WTC11 (cell line): ENCODE measurements around the gene AFF3.

ENCODE experiments used
- FOXK1 ChIP-seq: sonication (generic); formaldehyde crosslinking; IDR thresholded peaks from 2 replicates; pipeline ENCODE4 v1.8.0; 2022; ENCODE audit warnings: mild to moderate bottlenecking, moderate library complexity, missing genetic modification reagents
- RELA ChIP-seq: sonication (generic); formaldehyde crosslinking; IDR thresholded peaks from 2 replicates; pipeline ENCODE4 v1.8.1; 2022; ENCODE audit warnings: missing genetic modification reagents, mild to moderate bottlenecking, borderline replicate concordance
- ZNF121 ChIP-seq: sonication (generic); formaldehyde crosslinking; IDR thresholded peaks from 2 replicates; pipeline ENCODE4 v1.8.0; 2023; ENCODE audit warnings: missing genetic modification reagents
- TF ChIP-seq, protein P1 (sequence below): fragments of 200-600 bp; IDR thresholded peaks from 2 replicates; pipeline ENCODE4 v1.8.0; 2022; ENCODE audit warnings: antibody characterized with exemption
- TF ChIP-seq, protein P2 (sequence below): sonication (generic); formaldehyde crosslinking; IDR thresholded peaks from 2 replicates; pipeline ENCODE4 v1.8.0; 2022; ENCODE audit warnings: mild to moderate bottlenecking, missing genetic modification reagents
- TF ChIP-seq, protein P3 (sequence below): sonication (generic); formaldehyde crosslinking; IDR thresholded peaks from 2 replicates; pipeline ENCODE4 v1.8.1; 2022; ENCODE audit warnings: mild to moderate bottlenecking, missing genetic modification reagents, moderate library complexity, borderline replicate concordance
- TF ChIP-seq, protein P4 (sequence below): sonication (generic); formaldehyde crosslinking; conservative IDR thresholded peaks from 2 replicates; pipeline ENCODE4 v1.8.1; 2023; ENCODE audit warnings: mild to moderate bottlenecking, low read depth, missing genetic modification reagents, moderate library complexity

DNA sequence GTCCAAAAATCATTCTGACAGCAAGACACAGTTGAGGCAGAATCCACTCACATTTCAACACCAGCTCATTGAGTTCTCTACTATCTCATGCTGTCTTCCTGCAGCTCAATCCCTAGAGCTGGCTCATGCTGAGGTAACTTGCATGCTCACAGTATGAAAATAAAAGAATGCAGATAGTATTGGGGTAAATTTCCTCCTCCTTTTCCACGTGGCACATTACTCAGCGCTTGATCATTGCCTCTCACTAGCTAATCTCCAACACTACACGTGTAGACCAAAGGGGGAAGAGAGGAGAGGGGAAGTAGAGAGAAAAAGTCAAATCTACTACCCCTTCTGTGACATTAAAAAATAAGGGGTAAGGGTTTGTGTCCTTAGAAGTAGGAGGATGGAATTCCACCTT lies 300.6 kb downstream of the AFF3 start:
- TF ChIP-seq, protein P1, sequence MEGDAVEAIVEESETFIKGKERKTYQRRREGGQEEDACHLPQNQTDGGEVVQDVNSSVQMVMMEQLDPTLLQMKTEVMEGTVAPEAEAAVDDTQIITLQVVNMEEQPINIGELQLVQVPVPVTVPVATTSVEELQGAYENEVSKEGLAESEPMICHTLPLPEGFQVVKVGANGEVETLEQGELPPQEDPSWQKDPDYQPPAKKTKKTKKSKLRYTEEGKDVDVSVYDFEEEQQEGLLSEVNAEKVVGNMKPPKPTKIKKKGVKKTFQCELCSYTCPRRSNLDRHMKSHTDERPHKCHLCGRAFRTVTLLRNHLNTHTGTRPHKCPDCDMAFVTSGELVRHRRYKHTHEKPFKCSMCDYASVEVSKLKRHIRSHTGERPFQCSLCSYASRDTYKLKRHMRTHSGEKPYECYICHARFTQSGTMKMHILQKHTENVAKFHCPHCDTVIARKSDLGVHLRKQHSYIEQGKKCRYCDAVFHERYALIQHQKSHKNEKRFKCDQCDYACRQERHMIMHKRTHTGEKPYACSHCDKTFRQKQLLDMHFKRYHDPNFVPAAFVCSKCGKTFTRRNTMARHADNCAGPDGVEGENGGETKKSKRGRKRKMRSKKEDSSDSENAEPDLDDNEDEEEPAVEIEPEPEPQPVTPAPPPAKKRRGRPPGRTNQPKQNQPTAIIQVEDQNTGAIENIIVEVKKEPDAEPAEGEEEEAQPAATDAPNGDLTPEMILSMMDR: no peak
- TF ChIP-seq ZNF121 (CRISPR knock-in tag): no peak
- TF ChIP-seq, protein P2, sequence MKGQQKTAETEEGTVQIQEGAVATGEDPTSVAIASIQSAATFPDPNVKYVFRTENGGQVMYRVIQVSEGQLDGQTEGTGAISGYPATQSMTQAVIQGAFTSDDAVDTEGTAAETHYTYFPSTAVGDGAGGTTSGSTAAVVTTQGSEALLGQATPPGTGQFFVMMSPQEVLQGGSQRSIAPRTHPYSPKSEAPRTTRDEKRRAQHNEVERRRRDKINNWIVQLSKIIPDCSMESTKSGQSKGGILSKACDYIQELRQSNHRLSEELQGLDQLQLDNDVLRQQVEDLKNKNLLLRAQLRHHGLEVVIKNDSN: no peak
- no peak for TF ChIP-seq FOXK1 (CRISPR knock-in tag)
- no peak for TF ChIP-seq RELA (CRISPR knock-in tag)
- TF ChIP-seq, protein P3, sequence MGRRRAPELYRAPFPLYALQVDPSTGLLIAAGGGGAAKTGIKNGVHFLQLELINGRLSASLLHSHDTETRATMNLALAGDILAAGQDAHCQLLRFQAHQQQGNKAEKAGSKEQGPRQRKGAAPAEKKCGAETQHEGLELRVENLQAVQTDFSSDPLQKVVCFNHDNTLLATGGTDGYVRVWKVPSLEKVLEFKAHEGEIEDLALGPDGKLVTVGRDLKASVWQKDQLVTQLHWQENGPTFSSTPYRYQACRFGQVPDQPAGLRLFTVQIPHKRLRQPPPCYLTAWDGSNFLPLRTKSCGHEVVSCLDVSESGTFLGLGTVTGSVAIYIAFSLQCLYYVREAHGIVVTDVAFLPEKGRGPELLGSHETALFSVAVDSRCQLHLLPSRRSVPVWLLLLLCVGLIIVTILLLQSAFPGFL: no peak
- TF ChIP-seq, protein P4, sequence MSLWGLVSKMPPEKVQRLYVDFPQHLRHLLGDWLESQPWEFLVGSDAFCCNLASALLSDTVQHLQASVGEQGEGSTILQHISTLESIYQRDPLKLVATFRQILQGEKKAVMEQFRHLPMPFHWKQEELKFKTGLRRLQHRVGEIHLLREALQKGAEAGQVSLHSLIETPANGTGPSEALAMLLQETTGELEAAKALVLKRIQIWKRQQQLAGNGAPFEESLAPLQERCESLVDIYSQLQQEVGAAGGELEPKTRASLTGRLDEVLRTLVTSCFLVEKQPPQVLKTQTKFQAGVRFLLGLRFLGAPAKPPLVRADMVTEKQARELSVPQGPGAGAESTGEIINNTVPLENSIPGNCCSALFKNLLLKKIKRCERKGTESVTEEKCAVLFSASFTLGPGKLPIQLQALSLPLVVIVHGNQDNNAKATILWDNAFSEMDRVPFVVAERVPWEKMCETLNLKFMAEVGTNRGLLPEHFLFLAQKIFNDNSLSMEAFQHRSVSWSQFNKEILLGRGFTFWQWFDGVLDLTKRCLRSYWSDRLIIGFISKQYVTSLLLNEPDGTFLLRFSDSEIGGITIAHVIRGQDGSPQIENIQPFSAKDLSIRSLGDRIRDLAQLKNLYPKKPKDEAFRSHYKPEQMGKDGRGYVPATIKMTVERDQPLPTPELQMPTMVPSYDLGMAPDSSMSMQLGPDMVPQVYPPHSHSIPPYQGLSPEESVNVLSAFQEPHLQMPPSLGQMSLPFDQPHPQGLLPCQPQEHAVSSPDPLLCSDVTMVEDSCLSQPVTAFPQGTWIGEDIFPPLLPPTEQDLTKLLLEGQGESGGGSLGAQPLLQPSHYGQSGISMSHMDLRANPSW (CRISPR knock-in tag): no peak
